Tibial nerve (tissue), 4 donors: Measurements from ENCODE around the gene ACOXL. TPM values are rescaled to one million over a fixed set of nuclear protein-coding genes. Genes with fewer than 3 reads are reported as not detected.

Experiments
- DNase-seq, 2 donors: peaks; one replicate each; pipeline ENCODE4 v3.0.0-alpha.2; 2019; ENCODE audit warnings: low spot score in 2 of 2
- H3K27ac ChIP-seq, 4 donors: fragments of 200-600 bp; sonication (generic) in 3 of 4; one replicate each; pipeline ENCODE4 v1.5.1; 2017 to 2019; ENCODE audit warnings: mild to moderate bottlenecking in 1 of 4
- H3K27me3 ChIP-seq, 2 donors: fragments of 200-600 bp; sonication (generic) in 1 of 2; one replicate each; pipeline versions ENCODE4 v1.5.1 to v1.6.0; 2017 to 2019
- H3K36me3 ChIP-seq, 3 donors: fragments of 200-600 bp; sonication (generic); one replicate each; pipeline ENCODE4 v1.5.1; 2018 to 2019
- H3K4me1 ChIP-seq, 4 donors: fragments of 200-600 bp; sonication (generic) in 3 of 4; one replicate each; pipeline ENCODE4 v1.5.1; 2017 to 2019
- H3K4me3 ChIP-seq, 4 donors: fragments of 200-600 bp; sonication (generic) in 3 of 4; one replicate each; pipeline ENCODE4 v1.5.1; 2017 to 2019; ENCODE audit warnings: mild to moderate bottlenecking in 1 of 4, moderate library complexity in 1 of 4
- H3K9me3 ChIP-seq, 4 donors: fragments of 200-600 bp; sonication (generic) in 3 of 4; one replicate each; pipeline ENCODE4 v1.5.1; 2017 to 2019
- CTCF ChIP-seq, 5 experiments: fragments of 200-600 bp in 3 of 5; fragments of 450-650 bp in 2 of 5; sonication (generic) in 3 of 5; IDR thresholded peaks; one replicate each; pipeline ENCODE4 v1.5.1; 2016 to 2019; ENCODE audit warnings: antibody characterized with exemption in 5 of 5, mild to moderate bottlenecking in 3 of 5, moderate library complexity in 2 of 5
- EP300 ChIP-seq, 2 donors: sonication (generic); formaldehyde crosslinking; IDR thresholded peaks; one replicate each; pipeline ENCODE4 v1.6.1; 2017; ENCODE audit warnings: antibody characterized with exemption in 2 of 2, mild to moderate bottlenecking in 1 of 2
- POLR2A ChIP-seq, 2 donors: fragments of 450-650 bp; IDR thresholded peaks; one replicate each; pipeline ENCODE4 v1.6.1; 2017; ENCODE audit warnings: antibody characterized with exemption in 2 of 2, mild to moderate bottlenecking in 2 of 2, moderate library complexity in 2 of 2
- WGBS, 2 donors: methylation state at CpG; one replicate each; pipeline ENCODE4 v1.1.5; 2018; 5-methylcytosine and 5-hydroxymethylcytosine counted together
- total RNA-seq, 4 donors: library from RNA; depleted of rRNA; stranded (reverse); fragments of >200 nt; gene quantifications; one replicate each; pipeline ENCODE4 v1.1.0, GENCODE V29; 2016

ACOXL gene
- total RNA-seq, 4 donors from 2014 or later: 0.30 TPM; not detected in 3

GRCh38 chr2:110995911-110996310, 263.5 kb downstream of the ACOXL start:
- Histone ChIP-seq H3K9me3 (peaks cover 0 to 14% (median 0%) of the 10 kb centered on the region in 4 donors), H3K36me3 (no peaks in the 10 kb centered on the region), H3K27ac (no peak overlapping the region), H3K4me3 (no peak overlapping the region), H3K27me3 (no peaks in the 10 kb centered on the region), H3K4me1 (no peaks in the 10 kb centered on the region)
- WGBS, 2 donors: 85 to 88% methylated on average over 6 of the region's 6 CpGs
- TF ChIP-seq POLR2A (IDR thresholded peaks at IDR 0.05) (no peak), CTCF (IDR thresholded peaks at IDR 0.05) (no peak), EP300 (IDR thresholded peaks at IDR 0.05) (no peak)
- DNase-seq: no peak

GRCh38 chr2:110997331-110998045, 265.1 kb downstream of the ACOXL start:
- no peak for TF ChIP-seq CTCF (IDR thresholded peaks at IDR 0.05)
- TF ChIP-seq POLR2A (IDR thresholded peaks at IDR 0.05): no peak
- TF ChIP-seq EP300 (IDR thresholded peaks at IDR 0.05): no peak
- WGBS, 2 donors: 59 to 68% methylated on average over 6 of the region's 6 CpGs
- no peaks in the 10 kb centered on the region for H3K27me3 ChIP-seq
- no peaks in the 10 kb centered on the region for H3K4me1 ChIP-seq
- H3K36me3 ChIP-seq: no peaks in the 10 kb centered on the region
- DNase-seq: no peak
- H3K27ac ChIP-seq: no peak overlapping the region
- H3K4me3 ChIP-seq: no peak overlapping the region
- H3K9me3 ChIP-seq: peaks cover 0 to 15% (median 0%) of the 10 kb centered on the region in 4 donors

GRCh38 chr2:110998311-110998710, 265.9 kb downstream of the ACOXL start:
- WGBS, 2 donors: 28 to 43% methylated on average over 4 of the region's 4 CpGs
- H3K4me1 ChIP-seq: no peaks in the 10 kb centered on the region
- no peak overlapping the region for H3K4me3 ChIP-seq
- H3K27me3 ChIP-seq: no peaks in the 10 kb centered on the region
- DNase-seq: no peak
- TF ChIP-seq CTCF (IDR thresholded peaks at IDR 0.05) (no peak), POLR2A (IDR thresholded peaks at IDR 0.05) (no peak), EP300 (IDR thresholded peaks at IDR 0.05) (no peak)
- no peak overlapping the region for H3K27ac ChIP-seq
- H3K36me3 ChIP-seq: no peaks in the 10 kb centered on the region
- peaks cover 0 to 15% (median 0%) of the 10 kb centered on the region in 4 donors for H3K9me3 ChIP-seq

- H3K4me1 ChIP-seq: no peaks in the 10 kb centered on the region
- no peak for DNase-seq
- no peaks in the 10 kb centered on the region for H3K36me3 ChIP-seq
Measured at GRCh38 chr2:110999626-111000025, 267.3 kb downstream of the ACOXL start.

More at GRCh38 chr2:110999626-111000025, 267.3 kb downstream of the ACOXL start:
- TF ChIP-seq CTCF (IDR thresholded peaks at IDR 0.05) (no peak), EP300 (IDR thresholded peaks at IDR 0.05) (no peak)
- Histone ChIP-seq H3K27ac (no peak overlapping the region), H3K27me3 (no peaks in the 10 kb centered on the region), H3K4me3 (no peak overlapping the region), H3K9me3 (peaks cover 0 to 15% (median 0%) of the 10 kb centered on the region in 4 donors)
